ENCODE measurements around the gene RPS6KA1. TPM values are rescaled to one million over a fixed set of nuclear protein-coding genes. Genes with fewer than 3 reads are reported as not detected.

The RPS6KA1 gene
- total and polyA plus RNA-seq, 2 of the 4 experiments (the other 2 are of a cell fraction), result 3.6 to 6.3 TPM

DNA sequence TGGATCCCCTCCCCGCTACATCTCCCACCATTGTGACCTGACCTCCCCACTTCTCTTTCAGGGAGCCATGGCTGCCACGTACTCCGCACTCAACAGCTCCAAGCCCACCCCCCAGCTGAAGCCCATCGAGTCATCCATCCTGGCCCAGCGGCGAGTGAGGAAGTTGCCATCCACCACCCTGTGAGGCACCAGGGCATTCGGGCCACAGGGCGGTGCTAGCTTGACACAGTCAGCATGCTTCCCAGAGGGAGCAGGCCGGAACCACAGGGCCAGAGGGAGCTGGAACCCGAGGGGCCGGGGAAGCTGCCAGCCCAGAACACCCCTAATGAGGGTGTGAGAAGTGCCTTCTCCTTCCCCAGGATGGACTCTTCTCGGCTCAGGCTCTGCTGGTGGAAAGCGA is 44.5 kb downstream of the RPS6KA1 start:
- Histone ChIP-seq H2AK9ac (replicated peaks; ENCODE audit: low read depth, low read length, poor library complexity) (no peak overlapping the region), H2AK5ac (ENCODE audit: low read depth, low read length) (no peak overlapping the region), H3K9ac (ENCODE audit: low read depth, low read length) (no peak overlapping the region), H3K4me2 (ENCODE audit: low read depth, low read length) (no peak overlapping the region), H3K14ac (replicated peaks; ENCODE audit: low read depth, low read length) (no peak overlapping the region), H4K5ac (ENCODE audit: low read depth, low read length) (no peak overlapping the region), H4K91ac (ENCODE audit: insufficient read depth, low read depth, low read length) (no peak overlapping the region), H3K9me3 (ENCODE audit: control insufficient read depth, insufficient read depth, low read length) (no peaks in the 10 kb centered on the region), H3K79me1 (ENCODE audit: low read depth in 1 of 2, low read length in 2 of 2) (no peaks in the 10 kb centered on the region), H3K4me1 (ENCODE audit: control insufficient read depth, insufficient read depth, low read length) (peaks cover 2% of the 10 kb centered on the region; the same call in 1 of the 2 replicates), H3K23ac (ENCODE audit: low read depth, low read length) (no peak overlapping the region), H3K27ac (ENCODE audit: insufficient read depth, low read length) (no peak overlapping the region), H3K56ac (ENCODE audit: extremely low read depth, insufficient read depth, low read length) (no peak overlapping the region), H3K36me3 (ENCODE audit: control insufficient read depth, insufficient read depth, low read length) (no peaks in the 10 kb centered on the region), H2BK20ac (ENCODE audit: low read depth, low read length) (no peak overlapping the region), H3K4ac (ENCODE audit: low read depth, low read length) (no peak overlapping the region), H4K20me1 (ENCODE audit: insufficient read depth, low read length) (no peaks in the 10 kb centered on the region), H3K27me3 (ENCODE audit: control insufficient read depth, insufficient read depth, low read length) (peaks cover 7% of the 10 kb centered on the region; the same call in 1 of the 2 replicates), H3K9me1 (ENCODE audit: insufficient read depth, low read length) (no peaks in the 10 kb centered on the region), H2BK120ac (ENCODE audit: low read depth, low read length) (no peak overlapping the region), H2AFZ (replicated peaks; ENCODE audit: low read length, poor library complexity) (no peak overlapping the region), H3K4me3 (ENCODE audit: insufficient read depth, low read depth, low read length) (no peak overlapping the region), H4K8ac (ENCODE audit: low read depth in 2 of 2, low read length in 2 of 2) (no peak overlapping the region), H2BK5ac (ENCODE audit: low read depth, low read length, poor library complexity, severe bottlenecking) (no peak overlapping the region), H2BK15ac (ENCODE audit: low read depth, low read length) (no peak overlapping the region), H3K18ac (ENCODE audit: low read depth, low read length) (no peak overlapping the region)
- dilution Hi-C loops (cut with HindIII; ENCODE audit: low sequenced_read_pairs, unreplicated experiment) (no loop called here), intact Hi-C loops (cut with micrococcal nuclease) (no loop called here), in situ Hi-C loops (cut with MboI; ENCODE audit: low sequenced_read_pairs) (no loop called here)
- 100% methylated on average over 1 of the region's 13 CpGs; no CpG with 5 or more reads in 1 of the 2 experiments for WGBS, 2 experiments (ENCODE audit: extremely low coverage in 2 of 2, insufficient read length in 1 of 2)
- no peak for ATAC-seq (ENCODE audit: low read depth)
- TF ChIP-seq BHLHE40 (IDR thresholded peaks at IDR 0.05; ENCODE audit: low read depth, low read length) (no peak), MAZ (IDR thresholded peaks at IDR 0.05; ENCODE audit: borderline replicate concordance, low read depth, low read length) (no peak), RFX5 (IDR thresholded peaks at IDR 0.05; ENCODE audit: low read depth, low read length) (no peak), FOS (IDR thresholded peaks at IDR 0.05; ENCODE audit: low read depth, low read length) (no peak), SMC3 (IDR thresholded peaks at IDR 0.05; ENCODE audit: low read depth, low read length) (no peak), CEBPB (IDR thresholded peaks at IDR 0.05; ENCODE audit: low read depth, low read length) (no peak), CHD1 (IDR thresholded peaks at IDR 0.05; ENCODE audit: low read depth, low read length) (no peak), MAFK (IDR thresholded peaks at IDR 0.05; ENCODE audit: low read depth, low read length) (no peak), POLR2A (IDR thresholded peaks at IDR 0.05; ENCODE audit: low read depth, low read length) (no peak), RCOR1 (IDR thresholded peaks at IDR 0.05; ENCODE audit: insufficient replicate concordance, low read length) (no peak)
- TF ChIP-seq, protein P1, sequence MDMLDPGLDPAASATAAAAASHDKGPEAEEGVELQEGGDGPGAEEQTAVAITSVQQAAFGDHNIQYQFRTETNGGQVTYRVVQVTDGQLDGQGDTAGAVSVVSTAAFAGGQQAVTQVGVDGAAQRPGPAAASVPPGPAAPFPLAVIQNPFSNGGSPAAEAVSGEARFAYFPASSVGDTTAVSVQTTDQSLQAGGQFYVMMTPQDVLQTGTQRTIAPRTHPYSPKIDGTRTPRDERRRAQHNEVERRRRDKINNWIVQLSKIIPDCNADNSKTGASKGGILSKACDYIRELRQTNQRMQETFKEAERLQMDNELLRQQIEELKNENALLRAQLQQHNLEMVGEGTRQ (IDR thresholded peaks at IDR 0.05; ENCODE audit: low read depth, low read length), result no peak
- DNase-seq, result no peak
- ChIA-PET POLR2A (ENCODE audit: unreplicated experiment) (no interaction called here), CTCF (no interaction called here)
- BruUV-seq (replicated peaks), result no TSS peak
